ENCODE results near the gene PRMT9.

PRMT9 gene

GRCh38 chr4:147629783-147630730 is 53.9 kb downstream of the PRMT9 start:
- no peak for DNase-seq (ENCODE audit: low spot score)
- no peak for TF ChIP-seq CTCF (IDR thresholded peaks at IDR 0.05; ENCODE audit: borderline replicate concordance, control extremely low read depth, extremely low read depth, insufficient read depth, missing control alignments)
- in situ Hi-C loops (cut with MboI; ENCODE audit: low sequenced_read_pairs, unreplicated experiment): no loop called here

GRCh38 chr4:147628415-147628814 is 55.5 kb downstream of the PRMT9 start:
- TF ChIP-seq CTCF (IDR thresholded peaks at IDR 0.05; ENCODE audit: borderline replicate concordance, control extremely low read depth, extremely low read depth, insufficient read depth, missing control alignments): no peak
- in situ Hi-C loops (cut with MboI; ENCODE audit: low sequenced_read_pairs, unreplicated experiment): no loop called here
- no peak for DNase-seq (ENCODE audit: low spot score)

GRCh38 chr4:147626903-147627302 is 57.1 kb downstream of the PRMT9 start:
- no peak for TF ChIP-seq CTCF (IDR thresholded peaks at IDR 0.05; ENCODE audit: borderline replicate concordance, control extremely low read depth, extremely low read depth, insufficient read depth, missing control alignments)
- no peak for DNase-seq (ENCODE audit: low spot score)
- in situ Hi-C loops (cut with MboI; ENCODE audit: low sequenced_read_pairs, unreplicated experiment): no loop called here

- no peak for TF ChIP-seq CTCF (IDR thresholded peaks at IDR 0.05; ENCODE audit: borderline replicate concordance, control extremely low read depth, extremely low read depth, insufficient read depth, missing control alignments)
- in situ Hi-C loops (cut with MboI; ENCODE audit: low sequenced_read_pairs, unreplicated experiment): no loop called here
- no peak for DNase-seq (ENCODE audit: low spot score)
These were observed 58.2 kb downstream of the PRMT9 start for GRCh38 chr4:147625733-147626132.

- TF ChIP-seq CTCF (IDR thresholded peaks at IDR 0.05; ENCODE audit: borderline replicate concordance, control extremely low read depth, extremely low read depth, insufficient read depth, missing control alignments): no peak
- in situ Hi-C loops (cut with MboI; ENCODE audit: low sequenced_read_pairs, unreplicated experiment): no loop called here
- no peak for DNase-seq (ENCODE audit: low spot score)
These were observed 63.6 kb downstream of the PRMT9 start for GRCh38 chr4:147620315-147620714.

GRCh38 chr4:147617841-147618691 is 65.9 kb downstream of the PRMT9 start:
- in situ Hi-C loops (cut with MboI; ENCODE audit: low sequenced_read_pairs, unreplicated experiment): no loop called here
- TF ChIP-seq CTCF (IDR thresholded peaks at IDR 0.05; ENCODE audit: borderline replicate concordance, control extremely low read depth, extremely low read depth, insufficient read depth, missing control alignments): no peak
- DNase-seq (ENCODE audit: low spot score): peak; percentile 20
